Naive thymus-derived CD8-positive, alpha-beta T cell (primary cell): Measurements from ENCODE around the gene LAMA2. TPM values are rescaled to one million over a fixed set of nuclear protein-coding genes. Genes with fewer than 3 reads are reported as not detected.
A peak's percentile ranks its signal among the peaks of the same experiment; 100 is the strongest.

ENCODE experiments used
- ATAC-seq, 2 donors: fragments of 150-1000 bp; cut with Tn5 transposase in 1 of 2; sonication (Bioruptor Pico), chemical (Tn5 transposase) in 1 of 2; 1 replicate in 1 of 2; 2 replicates in 1 of 2; pipeline ENCODE4 v1.10.0; 2021; ENCODE audit warnings: mild to moderate bottlenecking in 2 of 2, moderate library complexity in 2 of 2
- POLR2A ChIA-PET: fragments of 350-600 bp; sonication (Branson Sonifier 250); formaldehyde crosslinking; loops from one replicate; lab custom pipeline; 2021; ENCODE audit warnings: antibody characterized with exemption; lab: Charles Lee
- DNase-seq, 10 donors: peaks; one replicate each; pipeline versions ENCODE4 v3.0.0 to v3.0.0-alpha.2; 2020 to 2022
- H3K27ac Mint-ChIP-seq, 10 donors: one replicate each; pipeline ENCODE4 v1.8.0; 2020 to 2022; ENCODE audit warnings: mild to moderate bottlenecking in 10 of 10, mixed read lengths in 10 of 10, moderate library complexity in 4 of 10, inconsistent platforms in 1 of 10
- H3K27me3 Mint-ChIP-seq, 5 donors: one replicate each; pipeline ENCODE4 v1.8.0; 2021 to 2022; ENCODE audit warnings: mixed read lengths in 5 of 5
- H3K36me3 Mint-ChIP-seq, 3 donors: one replicate each; pipeline ENCODE4 v1.8.0; 2020 to 2022; ENCODE audit warnings: mixed read lengths in 3 of 3, mild to moderate bottlenecking in 2 of 3, inconsistent platforms in 1 of 3
- H3K4me1 Mint-ChIP-seq, 4 donors: one replicate each; pipeline ENCODE4 v1.8.0; 2021 to 2022; ENCODE audit warnings: mixed read lengths in 4 of 4
- H3K4me3 Mint-ChIP-seq, 10 donors: one replicate each; pipeline ENCODE4 v1.8.0; 2020 to 2022; ENCODE audit warnings: mild to moderate bottlenecking in 10 of 10, mixed read lengths in 10 of 10, moderate library complexity in 6 of 10, inconsistent platforms in 1 of 10
- H3K9me3 Mint-ChIP-seq, 9 donors: one replicate each; pipeline ENCODE4 v1.8.0; 2020 to 2022; ENCODE audit warnings: mixed read lengths in 9 of 9, mild to moderate bottlenecking in 3 of 9, inconsistent platforms in 1 of 9, moderate library complexity in 1 of 9
- polyA plus RNA-seq, 3 donors: library from polyadenylated mRNA; unstranded; fragments of 300-500 nt; fragmentation: Illumina TruSeq; gene quantifications; one replicate each; pipeline ENCODE4 v1.2.3, GENCODE V29; 2021
- total RNA-seq, 8 experiments: library from RNA in 2 of 8; stranded (reverse) in 2 of 8; gene quantifications; one replicate each; pipeline ENCODE4 v1.2.3 and lab custom pipeline; 2021 to 2026

Gene LAMA2
- total and polyA plus RNA-seq, 5 experiments from 2014 or later, result not detected

DNA sequence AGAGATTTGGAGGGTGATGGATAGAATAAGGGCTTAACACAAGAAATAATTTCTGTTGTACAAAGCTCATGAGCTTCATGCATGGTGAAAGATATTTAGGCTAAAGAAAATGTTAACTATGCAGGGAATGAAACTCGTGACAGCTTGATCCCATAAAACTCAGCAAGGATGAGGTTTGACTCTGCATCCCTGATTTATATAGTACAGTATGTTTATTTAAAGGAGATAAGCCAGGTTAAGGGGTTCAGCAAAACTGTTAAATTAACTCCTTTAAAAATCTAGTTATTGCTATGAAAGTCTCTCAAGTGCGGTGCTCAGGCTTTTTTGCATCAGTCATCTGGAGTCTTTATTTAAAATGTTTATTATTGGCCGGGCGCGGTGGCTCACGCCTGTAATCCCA is 326.4 kb downstream of the LAMA2 start:
- Mint-ChIP-seq H3K4me1 (no peaks in the 10 kb centered on the region), H3K27ac (no peak overlapping the region), H3K9me3 (no peaks in the 10 kb centered on the region), H3K4me3 (no peak overlapping the region), H3K27me3 (peaks cover 3 to 13% (median 8%) of the 10 kb centered on the region in 5 donors), H3K36me3 (no peaks in the 10 kb centered on the region)
- no peak for DNase-seq
- ATAC-seq, result no peak
- POLR2A ChIA-PET, result no interaction called here

DNA sequence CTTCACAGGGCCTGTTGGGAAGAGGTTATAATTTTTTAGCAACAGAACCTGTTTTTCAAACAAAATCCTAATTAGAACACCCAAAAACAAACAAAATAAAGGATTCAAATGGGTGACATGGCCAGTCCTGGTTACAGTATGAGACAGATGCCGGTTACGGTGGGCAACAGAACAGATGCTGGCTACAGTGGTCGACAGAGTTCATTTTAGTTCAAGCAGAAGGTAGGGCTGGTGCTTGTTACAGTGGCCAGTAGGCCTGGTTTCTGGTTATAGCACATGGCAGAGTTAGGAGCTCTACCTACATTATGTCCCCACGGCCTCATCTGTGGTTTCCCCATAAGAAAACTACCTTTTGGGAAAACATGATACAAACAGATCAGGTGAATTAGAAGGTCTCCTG is 327.7 kb downstream of the LAMA2 start:
- POLR2A ChIA-PET, result no interaction called here
- H3K27ac Mint-ChIP-seq, result peak overlapping the region in 1 of 10 donors; percentile 17

DNA sequence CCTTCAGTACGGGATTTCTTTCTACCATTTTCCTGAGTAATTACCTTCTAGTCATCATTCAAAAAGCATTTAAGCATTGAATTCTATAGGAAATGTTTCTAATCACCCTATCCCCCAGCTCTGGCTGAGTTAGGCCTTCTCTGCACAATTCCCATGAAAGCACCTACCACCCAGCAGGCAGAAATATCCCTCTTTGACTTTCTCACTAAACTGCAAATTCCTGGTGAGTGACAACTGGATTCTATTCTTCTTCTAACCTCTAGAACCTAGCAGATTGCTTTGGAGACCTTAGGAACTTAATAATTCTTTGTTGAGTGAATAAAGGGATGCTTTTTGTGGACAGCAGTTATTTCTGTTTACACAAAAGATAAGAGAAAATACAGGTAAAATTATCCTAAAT is 328.7 kb downstream of the LAMA2 start:
- H3K27ac Mint-ChIP-seq, result no peak overlapping the region
- no peaks in the 10 kb centered on the region for H3K9me3 Mint-ChIP-seq
- peaks cover 1 to 15% (median 5%) of the 10 kb centered on the region in 5 donors for H3K27me3 Mint-ChIP-seq
- DNase-seq, result no peak
- no peaks in the 10 kb centered on the region for H3K4me1 Mint-ChIP-seq
- POLR2A ChIA-PET, result no interaction called here
- H3K36me3 Mint-ChIP-seq, result no peaks in the 10 kb centered on the region
- no peak for ATAC-seq
- H3K4me3 Mint-ChIP-seq, result no peak overlapping the region

More for the DNA sequence above, 327.7 kb downstream of the LAMA2 start:
- ATAC-seq (no peak), DNase-seq (no peak)
- Mint-ChIP-seq H3K4me3 (no peak overlapping the region), H3K4me1 (no peaks in the 10 kb centered on the region), H3K27me3 (peaks cover 1 to 14% (median 5%) of the 10 kb centered on the region in 5 donors), H3K36me3 (no peaks in the 10 kb centered on the region), H3K9me3 (no peaks in the 10 kb centered on the region)

DNA sequence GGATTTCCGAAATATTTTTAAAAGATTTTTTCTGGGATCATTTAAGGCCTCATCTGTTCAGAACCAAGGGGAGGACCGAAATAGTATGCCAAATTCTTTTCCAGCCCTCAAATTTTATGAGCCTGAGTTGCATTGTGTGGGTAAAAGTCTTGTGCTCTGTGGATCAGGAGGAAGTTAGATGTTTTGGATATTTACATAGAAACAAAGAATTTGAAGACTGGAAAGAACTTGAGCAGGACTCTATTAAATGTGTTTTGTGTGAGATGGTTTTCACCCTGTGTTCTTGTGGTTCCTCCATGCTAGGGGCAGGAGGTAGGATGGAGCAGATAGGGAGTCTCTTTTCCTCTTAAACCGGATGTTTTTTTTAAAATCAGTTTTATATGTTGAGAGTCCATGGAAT is 329.1 kb downstream of the LAMA2 start:
- H3K27me3 Mint-ChIP-seq, result peaks cover 1 to 15% (median 4%) of the 10 kb centered on the region in 5 donors
- ATAC-seq (no peak), DNase-seq (no peak)
- no peaks in the 10 kb centered on the region for H3K4me1 Mint-ChIP-seq
- H3K36me3 Mint-ChIP-seq, result no peaks in the 10 kb centered on the region
- no peak overlapping the region for H3K4me3 Mint-ChIP-seq
- POLR2A ChIA-PET, result no interaction called here
- no peak overlapping the region for H3K27ac Mint-ChIP-seq
- H3K9me3 Mint-ChIP-seq, result no peaks in the 10 kb centered on the region

DNA sequence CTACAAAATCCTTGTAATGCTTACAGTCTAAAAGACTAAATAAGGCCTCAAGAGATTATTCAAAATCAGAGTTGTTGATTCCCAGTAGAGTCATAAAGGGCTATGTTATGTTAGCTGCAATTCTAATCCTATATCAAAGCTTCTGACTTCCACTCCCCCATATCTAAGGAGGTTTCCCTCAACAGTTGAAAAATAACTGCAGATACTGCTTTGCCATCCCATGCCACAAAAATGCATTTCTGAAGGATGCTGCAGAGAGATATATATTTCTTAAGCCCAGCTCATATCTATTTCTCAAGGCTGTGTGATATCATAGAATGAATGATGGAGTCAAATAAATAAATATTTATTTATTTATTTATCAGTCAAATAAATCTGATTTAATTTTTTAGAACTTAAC is 332.3 kb downstream of the LAMA2 start:
- H3K9me3 Mint-ChIP-seq, result no peaks in the 10 kb centered on the region
- no peak overlapping the region for H3K27ac Mint-ChIP-seq
- H3K27me3 Mint-ChIP-seq, result peaks cover 0 to 10% (median 2%) of the 10 kb centered on the region in 5 donors
- no peaks in the 10 kb centered on the region for H3K36me3 Mint-ChIP-seq
- ATAC-seq (no peak), DNase-seq (no peak)
- POLR2A ChIA-PET, result no interaction called here
- H3K4me1 Mint-ChIP-seq, result no peaks in the 10 kb centered on the region
- H3K4me3 Mint-ChIP-seq, result no peak overlapping the region

DNA sequence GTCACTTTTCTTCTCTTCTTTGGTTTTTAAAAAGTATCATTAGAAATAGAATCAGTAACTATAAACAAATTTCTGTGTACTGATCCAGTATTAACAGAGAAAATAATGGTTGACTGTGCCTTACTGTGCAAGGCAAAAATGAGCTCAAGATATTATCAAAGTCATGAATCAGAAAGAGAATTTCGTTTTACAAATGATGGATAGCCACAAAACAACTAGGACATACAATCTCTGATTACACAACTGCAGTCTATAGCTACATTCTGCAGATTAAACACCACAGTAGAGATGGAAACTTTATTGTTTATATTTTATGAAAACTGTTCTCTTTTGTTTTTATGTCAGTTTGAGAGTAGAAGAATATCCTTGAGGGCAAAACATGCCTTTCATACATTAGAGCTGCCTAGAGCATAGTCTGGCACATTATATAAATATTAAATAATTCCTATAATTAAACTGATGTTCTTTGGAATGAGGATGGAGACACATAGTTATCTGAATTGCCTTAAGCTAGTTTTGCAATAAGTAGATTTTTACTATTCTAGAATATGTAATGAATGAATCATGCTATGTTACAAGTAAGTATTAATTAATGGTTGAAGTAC is 333.1 kb downstream of the LAMA2 start:
- Mint-ChIP-seq H3K4me3 (no peak overlapping the region), H3K4me1 (no peaks in the 10 kb centered on the region), H3K36me3 (no peaks in the 10 kb centered on the region), H3K27ac (no peak overlapping the region), H3K9me3 (no peaks in the 10 kb centered on the region), H3K27me3 (peaks cover 0 to 10% (median 2%) of the 10 kb centered on the region in 5 donors)
- no peak for ATAC-seq
- no peak for DNase-seq
- POLR2A ChIA-PET, result no interaction called here

DNA sequence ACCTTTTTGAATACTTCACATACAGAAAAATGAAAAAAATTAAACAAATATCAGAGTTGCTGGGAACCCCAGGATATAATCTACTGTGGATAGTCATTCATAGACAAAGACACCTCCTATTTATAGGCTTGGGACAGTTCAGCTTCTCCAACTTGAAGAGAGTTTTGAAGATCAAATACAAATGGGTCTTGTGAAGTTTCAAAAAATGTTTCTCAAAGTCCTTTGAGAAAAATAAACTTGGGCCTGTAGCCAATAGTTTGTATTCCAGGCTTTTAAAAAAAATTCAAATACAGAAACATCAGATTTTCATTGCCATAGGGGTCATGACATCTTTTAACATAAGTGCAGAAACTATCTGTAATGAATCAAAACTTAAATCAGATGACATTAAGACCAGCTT is 334.8 kb downstream of the LAMA2 start:
- H3K27me3 Mint-ChIP-seq, result peaks cover 0 to 10% (median 0%) of the 10 kb centered on the region in 5 donors
- no peaks in the 10 kb centered on the region for H3K4me1 Mint-ChIP-seq
- ATAC-seq, result no peak
- POLR2A ChIA-PET, result no interaction called here
- no peak for DNase-seq
- peaks cover 0 to 4% (median 0%) of the 10 kb centered on the region in 9 donors for H3K9me3 Mint-ChIP-seq
- no peaks in the 10 kb centered on the region for H3K36me3 Mint-ChIP-seq
- no peak overlapping the region for H3K4me3 Mint-ChIP-seq
- no peak overlapping the region for H3K27ac Mint-ChIP-seq

DNA sequence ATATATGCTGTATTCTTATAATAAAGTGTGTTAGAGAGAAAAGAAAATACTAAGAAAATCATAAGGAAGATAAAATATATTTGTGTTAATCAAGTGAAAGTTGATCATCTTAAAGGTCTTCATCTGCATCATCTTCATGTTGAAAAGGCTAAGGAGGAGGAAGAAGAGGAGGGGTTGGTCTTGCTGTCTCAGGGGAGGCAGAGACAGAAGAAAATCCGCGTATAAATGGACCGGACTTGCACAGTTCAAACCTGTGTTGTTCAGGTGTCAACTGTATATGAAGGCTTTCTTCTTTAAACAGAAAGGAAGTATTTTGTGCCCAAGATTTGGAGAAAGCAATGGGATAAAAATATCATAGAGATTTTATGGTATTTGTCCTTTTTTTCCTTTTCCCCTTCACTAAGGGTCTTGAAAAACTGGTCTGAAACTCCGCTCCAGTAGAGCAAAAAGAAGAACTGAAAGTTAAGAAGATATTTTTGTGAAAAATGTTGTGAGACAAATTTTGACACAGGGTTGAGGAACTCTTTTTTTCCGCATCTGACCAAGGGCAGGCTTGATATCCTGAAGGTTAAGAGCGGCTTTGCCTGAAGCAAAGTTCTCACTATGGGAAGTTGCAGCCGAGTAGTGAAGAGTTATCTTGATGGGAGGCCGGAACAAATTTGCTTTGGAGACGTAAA is 350.7 kb downstream of the LAMA2 start:
- POLR2A ChIA-PET, result no interaction called here

DNA sequence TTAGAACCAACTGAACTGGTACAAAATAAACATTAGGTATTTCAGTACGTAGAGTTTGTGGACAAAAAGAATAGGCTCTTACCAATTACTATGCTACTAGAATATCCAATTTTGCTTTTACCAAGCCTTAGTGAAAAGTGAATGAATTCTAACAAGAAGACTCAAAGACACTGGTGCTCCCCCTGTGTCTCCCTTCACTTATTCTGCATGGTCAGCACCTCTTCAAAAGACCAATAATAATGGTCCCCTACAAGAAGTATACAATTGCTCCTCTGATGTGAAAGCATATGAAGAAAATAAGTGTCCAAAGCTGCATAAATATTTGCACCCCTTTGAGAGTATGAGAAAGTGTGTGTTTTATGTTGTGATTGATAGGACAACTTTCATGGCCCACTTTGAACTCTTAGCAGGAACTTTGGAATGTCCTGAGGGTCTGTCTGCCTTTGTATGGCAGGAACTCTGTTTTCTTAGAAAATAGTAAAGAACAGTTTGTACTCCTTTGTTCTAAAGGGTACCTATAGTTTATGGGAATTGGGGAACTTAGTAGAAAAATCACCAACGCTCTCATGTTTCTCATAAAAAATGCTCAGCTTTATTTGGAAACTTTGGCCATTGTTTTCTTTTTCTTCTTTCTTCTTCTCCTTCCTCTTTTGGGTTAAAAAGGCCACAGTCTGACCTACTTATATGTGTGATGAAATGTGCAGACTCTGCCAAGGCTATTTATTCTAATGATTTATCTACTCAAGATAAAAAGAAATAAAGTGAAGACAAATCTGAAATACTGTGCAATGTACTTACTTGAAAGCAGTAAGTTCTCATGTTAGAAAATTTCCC is 352.4 kb downstream of the LAMA2 start:
- POLR2A ChIA-PET, result no interaction called here
- no peak for DNase-seq

More for the DNA sequence above, 350.7 kb downstream of the LAMA2 start:
- H3K9me3 Mint-ChIP-seq, result no peaks in the 10 kb centered on the region
- ATAC-seq (no peak), DNase-seq (no peak)
- H3K4me1 Mint-ChIP-seq, result no peaks in the 10 kb centered on the region
- H3K27me3 Mint-ChIP-seq, result peaks cover 3 to 37% (median 15%) of the 10 kb centered on the region in 5 donors
- H3K36me3 Mint-ChIP-seq, result no peaks in the 10 kb centered on the region
- H3K27ac Mint-ChIP-seq, result no peak overlapping the region
- no peak overlapping the region for H3K4me3 Mint-ChIP-seq

DNA sequence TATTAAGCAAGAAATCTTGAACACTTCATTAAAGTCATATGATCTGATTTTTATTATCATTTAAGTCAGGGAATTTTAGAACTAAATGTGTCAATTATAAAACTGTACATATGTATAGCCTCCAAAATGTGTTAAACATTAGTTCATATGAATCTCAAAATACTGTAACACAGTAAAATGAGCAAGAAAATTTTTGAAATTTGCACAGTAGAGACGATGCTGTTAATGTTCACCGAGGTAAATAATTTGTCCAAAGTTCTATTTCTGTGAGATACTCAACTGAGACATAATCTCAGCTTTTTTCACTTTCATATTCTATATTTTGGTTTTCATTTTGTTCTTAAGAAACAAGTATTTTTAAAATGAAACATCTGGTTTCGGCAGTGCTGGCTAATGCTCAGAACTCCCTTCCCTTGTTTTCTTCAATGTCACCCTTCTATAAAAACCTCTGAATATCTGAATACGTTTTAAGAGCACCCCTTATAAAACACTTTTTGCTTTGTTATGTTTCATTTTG is 353.1 kb downstream of the LAMA2 start:
- H3K4me1 Mint-ChIP-seq, result no peaks in the 10 kb centered on the region
- no peak overlapping the region for H3K27ac Mint-ChIP-seq
- no peak overlapping the region for H3K4me3 Mint-ChIP-seq
- H3K9me3 Mint-ChIP-seq, result no peaks in the 10 kb centered on the region
- H3K27me3 Mint-ChIP-seq, result peaks cover 7 to 19% (median 11%) of the 10 kb centered on the region in 5 donors
- POLR2A ChIA-PET, result no interaction called here
- no peaks in the 10 kb centered on the region for H3K36me3 Mint-ChIP-seq
- ATAC-seq (no peak), DNase-seq (no peak)

More for the DNA sequence above, 352.4 kb downstream of the LAMA2 start:
- H3K27me3 Mint-ChIP-seq, result peaks cover 7 to 20% (median 10%) of the 10 kb centered on the region in 5 donors
- H3K4me1 Mint-ChIP-seq, result no peaks in the 10 kb centered on the region
- H3K9me3 Mint-ChIP-seq, result no peaks in the 10 kb centered on the region
- H3K27ac Mint-ChIP-seq, result no peak overlapping the region
- no peak overlapping the region for H3K4me3 Mint-ChIP-seq
- no peaks in the 10 kb centered on the region for H3K36me3 Mint-ChIP-seq
- no peak for ATAC-seq

DNA sequence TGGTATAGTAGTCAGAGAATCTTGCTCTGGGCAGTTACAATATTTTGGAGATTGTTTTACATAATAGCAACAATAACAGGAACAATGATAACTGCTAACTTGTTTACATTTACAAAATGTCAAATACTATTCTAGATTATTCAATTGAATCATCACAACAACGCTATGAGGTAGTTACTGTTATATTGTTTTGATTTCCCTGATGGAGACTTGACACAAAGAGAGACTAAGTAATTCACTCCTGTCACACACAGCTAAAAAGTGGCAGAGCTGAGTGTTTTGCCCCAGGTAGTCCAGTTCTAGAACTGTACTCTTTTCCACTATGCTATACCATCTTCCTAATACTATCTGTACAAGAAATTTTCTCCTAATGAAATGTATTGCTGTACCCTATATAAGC is 356.1 kb downstream of the LAMA2 start:
- ATAC-seq, result no peak
- POLR2A ChIA-PET, result no interaction called here

DNA sequence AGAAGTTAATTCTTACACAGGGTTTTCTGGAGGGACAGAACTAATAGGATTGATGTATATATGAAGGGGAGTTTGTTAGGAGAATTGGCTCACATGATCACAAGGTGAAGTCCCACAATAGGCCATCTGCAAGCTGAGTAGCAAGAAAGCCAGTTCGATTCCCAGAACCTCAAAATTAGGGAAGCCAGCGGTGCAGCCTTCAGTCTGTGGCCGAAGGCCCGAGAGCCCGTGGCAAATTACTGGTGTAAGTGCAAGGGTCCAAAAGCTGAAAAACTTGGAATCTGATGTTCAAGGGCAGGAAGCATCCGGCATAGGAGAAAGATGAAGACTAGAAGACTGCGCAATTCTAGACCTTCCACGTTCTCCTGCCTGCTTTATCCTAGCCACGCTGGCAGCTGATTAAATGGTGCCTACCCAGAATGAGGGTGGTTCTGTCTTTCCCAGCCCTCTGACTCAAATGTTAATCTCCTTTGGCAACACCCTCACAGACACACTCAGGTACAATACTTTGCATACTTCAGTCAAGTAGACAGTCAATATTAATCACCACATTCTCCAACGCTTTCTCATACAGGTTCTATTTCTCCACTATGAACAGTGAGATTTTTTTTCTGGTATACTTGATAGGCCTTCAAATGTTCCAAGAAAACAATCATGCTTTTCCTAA is 357.0 kb downstream of the LAMA2 start:
- POLR2A ChIA-PET, result no interaction called here
- ATAC-seq (no peak), DNase-seq (no peak)
- H3K27ac Mint-ChIP-seq, result no peak overlapping the region
- H3K27me3 Mint-ChIP-seq, result peaks cover 8 to 22% (median 11%) of the 10 kb centered on the region in 5 donors
- H3K9me3 Mint-ChIP-seq, result no peaks in the 10 kb centered on the region
- H3K4me3 Mint-ChIP-seq, result no peak overlapping the region
- H3K36me3 Mint-ChIP-seq, result no peaks in the 10 kb centered on the region
- no peaks in the 10 kb centered on the region for H3K4me1 Mint-ChIP-seq

More for the DNA sequence above, 356.1 kb downstream of the LAMA2 start:
- no peaks in the 10 kb centered on the region for H3K9me3 Mint-ChIP-seq
- no peak overlapping the region for H3K27ac Mint-ChIP-seq
- H3K36me3 Mint-ChIP-seq, result no peaks in the 10 kb centered on the region
- DNase-seq, result no peak
- H3K27me3 Mint-ChIP-seq, result peaks cover 8 to 22% (median 11%) of the 10 kb centered on the region in 5 donors
- no peaks in the 10 kb centered on the region for H3K4me1 Mint-ChIP-seq
- no peak overlapping the region for H3K4me3 Mint-ChIP-seq
